GM19099 (cell line): ENCODE data around the gene RAB40C.

ENCODE experiments used
- POLR2A ChIP-seq: IDR thresholded peaks from 3 replicates; pipeline ENCODE4 v1.6.1; 2011; ENCODE audit warnings: low read depth; ENCODE audit not compliant: insufficient read length; ENCODE audit errors: extremely low read depth

Gene RAB40C

GRCh38 chr16:577796-578195 is 12.1 kb upstream of the RAB40C start:
- TF ChIP-seq POLR2A, result no peak

GRCh38 chr16:578232-578869 is 11.5 kb upstream of the RAB40C start:
- no peak for TF ChIP-seq POLR2A

GRCh38 chr16:578870-579405 is 10.9 kb upstream of the RAB40C start:
- no peak for TF ChIP-seq POLR2A

- no peak for TF ChIP-seq POLR2A
Measured at GRCh38 chr16:580141-580945, 9.5 kb upstream of the RAB40C start.

GRCh38 chr16:580946-581498 is 8.8 kb upstream of the RAB40C start:
- no peak for TF ChIP-seq POLR2A

- no peak for TF ChIP-seq POLR2A
Measured at GRCh38 chr16:582218-582613, 7.7 kb upstream of the RAB40C start.

- TF ChIP-seq POLR2A, result no peak
Measured at GRCh38 chr16:582614-583331, 7.1 kb upstream of the RAB40C start.

- TF ChIP-seq POLR2A, result no peak
Measured at GRCh38 chr16:583470-583814, 6.4 kb upstream of the RAB40C start.

- no peak for TF ChIP-seq POLR2A
Measured at GRCh38 chr16:583815-584591, 5.9 kb upstream of the RAB40C start.

GRCh38 chr16:585351-585750 is 4.5 kb upstream of the RAB40C start:
- TF ChIP-seq POLR2A, result no peak

- TF ChIP-seq POLR2A, result no peak
Measured at GRCh38 chr16:586047-586644, 3.7 kb upstream of the RAB40C start.

GRCh38 chr16:586645-587590 is 2.9 kb upstream of the RAB40C start:
- no peak for TF ChIP-seq POLR2A

- TF ChIP-seq POLR2A, result no peak
Measured at GRCh38 chr16:588639-588888, 1.3 kb upstream of the RAB40C start.

- TF ChIP-seq POLR2A, result peak; percentile 90
Measured at GRCh38 chr16:588889-589657, 793 bp upstream of the RAB40C start.
